Mucosa of gallbladder (tissue), 1 donor: ENCODE data around the gene CELF4. TPM values are rescaled to one million over a fixed set of nuclear protein-coding genes. Genes with fewer than 3 reads are reported as not detected.

Experiments used
- DNase-seq: peaks from one replicate; pipeline ENCODE4 v3.0.0-alpha.2; 2020; ENCODE audit warnings: low spot score
- total RNA-seq: library from RNA; stranded (reverse); gene quantifications from one replicate; pipeline ENCODE4 v1.2.1, GENCODE V29; 2021
- donor health status: DM: no; HTN: no; CAD: no.

Gene CELF4
- total RNA-seq, 1 donor from 2014 or later = 3.8 TPM

DNA sequence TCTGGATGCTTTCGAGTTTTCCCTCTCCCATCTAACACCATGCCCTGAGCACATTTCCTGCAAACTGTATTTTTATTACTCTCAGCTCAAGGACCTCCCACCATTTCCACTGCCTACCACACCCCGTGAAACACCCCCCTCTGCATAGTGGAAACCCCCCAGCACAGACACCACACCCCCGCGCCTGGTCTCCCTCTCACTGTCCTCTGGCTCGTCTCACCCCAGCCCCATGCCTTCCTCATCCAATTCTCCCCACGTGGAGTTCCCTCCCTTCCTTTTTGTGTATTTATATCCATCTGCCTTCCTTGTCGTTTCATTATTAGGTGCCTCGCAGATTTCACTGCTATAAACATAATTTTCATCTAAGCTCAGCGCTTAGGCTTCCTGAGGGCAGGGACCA is 307.5 kb downstream of the CELF4 start:
- no peak for DNase-seq

DNA sequence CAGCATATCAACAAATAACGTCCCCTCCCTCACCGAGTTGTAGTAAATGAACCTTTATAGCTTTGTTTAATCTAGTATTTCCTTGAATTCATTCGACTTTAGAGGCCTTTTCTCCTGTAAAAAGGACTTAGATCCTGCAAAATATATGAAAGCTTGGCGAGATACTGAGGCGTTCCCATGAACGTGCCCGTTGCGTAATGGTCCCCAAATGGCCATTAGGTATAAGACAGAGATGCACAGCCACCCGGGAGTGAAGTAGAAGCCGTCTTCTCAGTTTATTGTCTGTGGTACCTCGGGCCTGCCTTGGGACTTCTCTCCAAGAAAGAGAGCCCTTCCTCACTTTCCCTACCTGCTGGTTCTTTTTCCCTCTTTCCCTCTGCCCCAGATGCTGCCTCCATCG is 310.6 kb downstream of the CELF4 start:
- DNase-seq = no peak

DNA sequence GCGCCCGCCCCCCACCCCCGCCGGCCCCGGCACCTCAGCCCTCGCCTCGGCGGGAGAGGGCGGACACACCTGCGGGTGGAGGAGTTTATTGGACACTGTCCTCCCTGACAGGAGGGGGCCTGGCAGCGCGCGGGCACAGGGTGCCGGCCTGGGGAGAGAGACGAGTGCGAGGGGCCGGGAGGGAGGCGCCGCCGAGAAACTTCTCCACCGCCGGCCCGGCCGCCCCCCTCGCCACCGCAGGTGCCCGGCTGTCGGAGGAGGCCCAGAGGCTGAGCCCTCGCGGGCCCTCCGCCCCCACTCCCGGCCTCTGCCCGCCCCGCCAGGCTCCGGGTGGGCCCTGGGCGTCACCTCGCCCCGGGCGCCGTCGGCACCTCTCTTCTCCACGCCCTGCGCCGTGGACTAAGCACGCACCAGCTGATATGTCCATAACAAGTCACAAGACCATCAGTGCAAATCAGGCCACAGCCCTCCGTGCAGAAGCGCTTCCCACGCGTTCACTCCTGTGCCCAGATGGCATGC is 311.3 kb downstream of the CELF4 start:
- no peak for DNase-seq

DNA sequence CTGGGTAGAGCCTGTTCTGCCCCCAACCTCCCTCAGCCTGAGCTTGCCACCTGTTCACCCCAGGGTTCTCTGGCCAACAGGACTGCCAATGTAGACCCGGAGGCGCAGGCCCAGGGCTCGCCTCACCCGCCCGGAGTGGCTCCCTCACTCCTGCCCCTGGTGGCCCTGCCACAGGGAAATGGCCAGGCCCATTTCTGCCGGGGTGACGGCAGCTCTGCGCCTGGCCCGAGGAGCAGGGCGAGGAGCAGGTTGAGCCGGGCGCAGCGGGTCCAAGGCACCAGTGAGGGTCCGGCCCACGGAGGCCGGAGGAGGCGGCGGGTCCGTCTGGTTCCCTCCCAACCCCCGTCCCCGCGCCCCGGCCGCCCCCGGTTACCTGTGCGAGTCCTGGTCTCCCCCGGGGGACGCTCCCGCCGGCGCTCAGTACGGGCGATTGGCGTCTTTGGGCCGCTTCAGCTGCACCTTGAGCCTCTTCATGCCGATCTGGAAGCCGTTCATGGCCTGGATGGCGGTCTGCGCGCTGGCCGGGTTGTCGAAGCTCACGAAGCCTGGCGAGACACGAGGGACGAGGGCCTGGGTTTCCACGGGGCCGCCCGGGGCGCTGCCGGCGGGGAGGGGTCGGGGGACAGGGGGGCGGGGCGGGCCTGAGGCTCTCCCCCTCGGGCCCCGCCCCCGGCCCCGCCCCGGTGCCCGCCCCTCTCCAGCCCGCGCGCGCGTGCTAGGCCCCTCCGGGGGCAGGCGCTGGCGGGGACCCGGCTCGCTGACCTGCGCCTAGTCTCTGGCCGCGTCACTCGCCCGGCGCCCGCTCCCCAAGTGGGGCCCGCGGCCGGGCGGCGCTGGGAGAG is 312.0 kb downstream of the CELF4 start:
- DNase-seq = no peak

DNA sequence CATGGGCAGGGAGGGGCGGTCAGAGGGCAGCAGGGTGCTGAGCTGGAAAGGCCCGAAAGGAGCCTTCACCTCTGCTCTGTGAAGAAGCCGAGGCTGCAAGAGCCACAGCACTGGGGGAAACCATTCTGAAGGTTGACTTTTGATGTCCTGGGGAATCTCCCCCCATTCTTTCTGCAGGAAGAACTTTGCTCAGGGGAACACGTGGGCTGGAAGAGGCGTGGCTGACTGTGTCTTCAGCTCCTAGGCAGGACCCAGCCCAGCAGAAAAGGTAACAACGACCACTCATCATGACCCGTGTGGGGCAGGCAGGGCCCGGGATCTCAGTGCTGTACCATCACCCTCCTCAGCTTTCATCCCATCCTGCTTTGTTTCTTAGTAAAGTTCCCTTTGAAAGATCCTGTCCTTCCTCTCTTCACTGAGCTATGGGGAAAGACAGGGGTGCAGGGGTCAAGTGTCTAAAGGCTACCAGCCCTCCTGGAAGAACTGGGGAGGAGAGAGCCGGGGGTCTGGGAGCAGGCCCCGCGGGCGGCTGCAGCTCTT is 312.7 kb downstream of the CELF4 start:
- DNase-seq = no peak

DNA sequence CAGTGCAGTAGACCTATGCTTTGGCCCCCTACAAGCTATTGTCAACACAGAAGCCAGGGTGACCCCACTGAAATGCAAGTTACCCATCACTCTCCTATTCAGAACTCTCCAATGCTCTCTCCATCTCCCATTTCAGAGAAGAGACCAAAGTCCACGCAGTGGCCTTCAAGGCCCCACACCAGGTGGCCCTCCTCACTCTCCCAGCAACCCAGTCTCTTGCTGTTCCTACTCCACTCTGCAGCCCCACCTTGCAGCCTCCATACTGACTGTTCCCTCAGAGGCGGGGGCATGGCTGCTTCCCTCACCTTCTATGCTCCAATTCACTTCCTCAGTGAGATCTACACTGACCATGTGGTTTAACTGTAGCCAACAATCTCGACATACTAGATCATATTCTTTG is 313.3 kb downstream of the CELF4 start:
- DNase-seq = no peak

DNA sequence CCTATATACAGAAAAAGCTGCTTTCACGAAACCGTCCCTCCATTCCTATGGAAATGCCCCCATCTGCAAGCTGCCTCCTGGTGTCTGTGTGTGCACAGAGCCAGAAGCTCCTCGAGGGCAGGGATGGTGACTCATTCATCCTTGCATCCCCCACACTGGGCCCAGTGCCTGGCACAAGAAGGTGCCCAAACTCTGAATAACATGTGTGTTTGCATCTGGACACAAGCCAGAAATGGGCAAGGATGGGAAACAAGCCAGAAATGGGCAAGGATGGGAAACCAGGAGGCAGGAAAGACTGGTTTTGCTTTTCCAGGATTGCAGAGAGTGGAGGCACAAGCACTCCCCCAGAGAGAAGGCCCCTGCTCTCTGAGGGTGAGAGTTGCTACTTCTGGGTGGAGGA is 313.9 kb downstream of the CELF4 start:
- DNase-seq = peak; percentile 41

DNA sequence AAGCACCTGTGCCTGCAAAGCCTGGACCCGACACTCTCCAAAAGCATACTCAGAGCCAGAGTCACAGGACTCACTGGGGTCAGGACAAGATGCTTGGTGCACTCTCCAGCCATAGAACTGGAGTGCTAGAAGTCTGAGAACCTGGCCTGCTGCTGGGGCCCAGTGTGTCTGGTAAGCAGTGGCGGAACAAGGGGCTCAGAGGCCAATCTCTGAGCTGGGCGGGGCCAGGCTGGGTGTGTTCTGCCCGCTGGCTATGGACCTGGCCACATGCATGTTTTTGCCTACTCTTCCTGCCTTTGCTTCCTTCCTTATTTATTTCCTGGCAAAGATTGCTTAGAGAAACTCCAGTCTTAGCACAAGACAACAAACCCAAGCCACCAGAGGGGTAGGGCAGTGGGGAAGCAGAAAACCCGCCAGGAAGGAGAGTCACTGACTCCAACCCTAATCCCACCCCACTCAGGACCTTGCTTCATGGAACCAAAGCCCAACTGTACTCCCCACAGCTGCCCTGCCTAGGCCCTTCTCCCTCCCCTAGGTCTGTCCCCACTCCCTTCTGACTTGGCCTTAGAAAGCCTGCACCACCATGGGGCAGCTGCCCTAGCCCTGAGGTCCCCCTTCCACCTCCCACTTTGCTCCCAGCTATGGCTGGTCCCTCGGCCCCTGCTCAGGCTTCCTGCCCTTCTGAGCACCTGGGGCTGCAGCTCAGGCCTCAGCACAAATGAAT is 315.5 kb downstream of the CELF4 start:
- peak; percentile 17 for DNase-seq

DNA sequence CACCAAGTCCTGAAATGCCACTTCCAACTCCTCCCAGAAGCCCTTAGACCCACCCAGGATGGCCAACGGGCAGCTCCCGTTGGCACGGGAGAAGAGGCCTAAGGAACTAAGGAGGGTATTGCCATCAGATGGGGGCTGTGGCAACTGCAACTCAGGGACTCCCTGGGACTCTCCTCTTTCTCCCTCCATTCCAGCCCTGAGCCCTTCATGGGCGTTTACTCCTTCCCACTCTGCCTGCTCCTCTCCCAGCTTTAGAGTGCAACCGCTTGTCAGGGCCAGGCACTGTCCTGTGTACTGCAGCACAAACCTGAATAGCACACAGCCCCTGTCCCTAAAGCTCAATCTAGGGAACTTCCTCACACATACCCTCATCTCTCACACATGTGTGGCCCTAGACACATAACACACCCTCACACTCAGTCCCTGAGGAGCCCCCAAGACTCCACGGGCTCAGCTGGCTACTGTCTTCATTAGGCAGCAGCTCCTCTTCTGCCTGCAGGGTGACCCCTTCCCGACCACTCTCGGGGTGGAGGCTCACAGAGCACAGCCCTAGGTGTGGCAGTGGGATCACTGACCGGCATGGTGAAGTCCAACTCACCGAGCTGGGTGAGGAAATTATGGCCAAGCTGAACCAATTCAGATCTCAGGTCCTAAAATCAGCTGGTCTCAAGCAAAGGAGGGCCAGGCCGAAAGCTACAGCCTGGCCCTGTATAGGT is 316.3 kb downstream of the CELF4 start:
- no peak for DNase-seq

DNA sequence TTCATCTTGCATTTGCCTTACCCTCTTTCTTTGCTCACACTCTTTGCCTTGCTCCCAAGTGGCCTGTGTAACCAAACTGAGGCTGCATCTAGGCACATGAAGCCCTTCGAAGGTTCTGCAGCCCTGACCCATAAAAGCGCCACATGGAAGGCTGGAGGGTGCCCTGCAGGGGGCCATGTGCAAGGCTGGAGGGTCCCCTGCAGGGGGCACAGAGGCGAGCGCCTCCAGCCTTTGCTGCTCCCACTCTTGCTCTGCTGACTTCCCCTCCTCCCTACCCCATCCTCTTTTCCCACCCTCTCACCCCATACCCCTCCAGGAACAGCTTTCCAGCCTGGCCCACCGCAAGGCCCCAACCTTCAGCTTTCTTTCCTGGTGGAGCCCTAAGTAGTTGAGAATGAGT is 317.3 kb downstream of the CELF4 start:
- DNase-seq = no peak

DNA sequence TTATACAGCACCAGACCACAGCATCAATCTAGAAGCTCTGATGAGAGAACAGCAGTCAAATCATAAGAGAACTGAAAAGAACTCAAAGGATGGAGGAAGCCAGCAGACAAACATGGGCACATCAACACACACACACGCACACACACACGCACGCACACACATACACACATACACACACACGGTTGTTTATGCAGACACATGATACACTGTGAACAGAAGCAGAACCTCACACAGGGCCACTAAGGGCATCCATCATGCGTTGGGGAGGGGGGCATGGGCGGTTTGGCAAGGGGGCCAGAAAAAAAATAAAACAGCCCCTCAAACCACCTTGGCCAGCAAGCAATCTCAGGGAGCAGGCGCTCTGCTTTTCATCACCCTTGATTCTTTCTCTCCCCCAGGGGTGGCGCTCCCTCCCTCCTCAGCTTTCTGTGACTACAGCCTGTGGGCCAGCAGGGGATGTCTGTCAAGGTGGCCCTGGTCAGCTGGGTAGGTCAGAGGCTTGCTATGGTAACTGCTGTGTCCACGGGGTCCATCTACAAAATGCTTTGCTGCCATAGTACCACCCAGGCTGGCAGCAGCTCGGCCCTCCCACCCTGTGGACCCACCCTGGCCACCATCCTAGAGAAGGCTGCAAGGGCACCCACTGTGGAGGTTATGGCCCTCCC is 318.0 kb downstream of the CELF4 start:
- no peak for DNase-seq

DNA sequence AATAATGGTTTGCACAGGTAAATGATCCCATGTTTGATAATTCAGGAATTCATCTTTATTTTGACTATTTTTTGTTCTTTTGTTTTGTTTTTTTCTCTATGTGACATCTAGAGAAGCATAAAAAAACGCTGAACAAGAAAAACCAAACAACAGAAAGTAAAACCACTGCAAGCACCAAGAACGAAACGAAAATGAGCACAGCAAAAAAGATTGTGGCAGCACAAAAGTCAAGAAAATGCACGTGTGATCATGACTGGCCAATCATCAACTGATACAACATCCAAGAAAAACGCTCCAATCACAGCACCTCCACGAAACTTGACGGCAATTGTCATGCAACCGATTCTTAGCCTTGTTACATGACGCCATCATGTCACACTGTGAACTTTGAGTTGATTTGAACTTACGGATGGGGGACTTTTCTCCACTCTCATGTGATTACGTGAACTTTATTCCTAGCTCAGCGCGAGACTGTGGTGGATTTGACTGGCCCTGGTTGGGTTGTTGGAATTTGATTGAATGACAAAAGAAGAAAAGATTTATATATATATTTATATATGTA is 318.7 kb downstream of the CELF4 start:
- no peak for DNase-seq

DNA sequence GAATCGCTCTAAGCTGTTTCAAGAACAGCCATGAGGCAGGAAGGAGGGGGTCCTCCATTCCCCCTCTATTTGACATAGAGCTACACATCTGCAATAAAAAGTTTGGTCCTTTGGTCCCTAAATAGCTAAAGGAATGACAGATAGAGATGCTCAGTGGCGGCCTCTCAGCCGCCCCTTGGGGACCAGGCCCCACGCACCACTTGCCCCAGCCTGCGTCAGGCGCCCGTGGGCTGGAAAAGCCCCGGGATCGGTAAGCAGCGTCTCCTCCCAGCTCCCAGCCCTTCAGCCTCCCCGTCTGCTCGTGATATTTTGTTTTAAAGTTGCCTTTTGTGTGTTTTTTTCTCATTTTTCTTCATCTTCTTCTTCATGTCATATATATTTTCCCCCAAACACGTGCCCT is 321.0 kb downstream of the CELF4 start:
- DNase-seq = no peak

DNA sequence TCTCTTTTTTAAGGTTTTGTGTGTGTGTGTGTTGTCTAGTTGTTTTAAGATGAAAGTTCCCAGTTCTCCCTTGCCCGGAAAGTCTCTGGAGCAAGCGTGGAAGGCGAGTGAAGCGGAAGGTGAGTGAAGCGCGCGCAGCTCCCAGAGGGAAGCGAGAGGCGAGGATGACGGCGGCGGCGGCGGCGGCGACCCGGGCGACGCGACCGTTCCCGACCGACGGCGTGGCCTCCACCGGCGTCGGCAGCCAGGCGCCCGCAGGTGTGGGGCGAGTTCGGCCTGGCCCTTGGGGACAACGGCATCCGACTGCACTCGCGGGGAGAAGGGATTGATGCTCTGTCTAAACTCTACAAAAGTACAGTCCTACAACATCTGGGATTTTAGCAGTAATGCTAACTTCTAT is 321.9 kb downstream of the CELF4 start:
- no peak for DNase-seq

DNA sequence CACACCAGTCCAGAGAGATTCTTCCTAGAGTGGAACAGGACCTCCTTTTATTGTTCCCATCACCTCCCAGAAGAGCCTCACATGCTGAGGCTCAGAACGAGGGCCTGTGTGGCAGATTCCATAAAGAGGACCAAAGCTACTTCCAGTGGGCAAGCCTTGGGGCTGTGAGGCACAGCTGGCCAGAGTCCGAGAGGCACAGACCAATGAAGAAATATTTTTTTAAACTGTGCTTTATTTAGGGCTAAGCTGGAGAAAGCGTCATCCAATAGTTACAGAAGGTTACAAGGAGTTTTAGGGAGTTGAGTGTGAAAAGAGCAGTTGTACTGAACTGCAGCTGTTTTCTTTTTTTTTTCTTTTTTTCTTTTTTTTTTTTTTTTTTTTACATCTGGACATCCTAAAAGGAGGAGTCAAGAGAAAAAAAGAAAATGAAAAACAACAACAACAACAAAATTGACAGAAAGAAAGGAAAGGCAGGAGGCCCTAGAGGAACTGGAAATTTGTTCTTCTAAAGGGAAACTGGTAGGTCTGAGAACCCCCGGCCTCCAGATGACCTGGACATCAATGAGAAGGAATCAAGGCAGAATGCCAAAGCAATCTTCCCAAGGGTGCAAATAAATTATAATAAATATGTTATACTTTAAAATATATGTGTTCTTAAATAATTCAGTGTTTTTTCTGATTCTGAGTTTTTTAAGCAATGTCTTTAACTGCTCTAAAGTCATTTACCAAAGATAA is 322.6 kb downstream of the CELF4 start:
- DNase-seq = no peak

DNA sequence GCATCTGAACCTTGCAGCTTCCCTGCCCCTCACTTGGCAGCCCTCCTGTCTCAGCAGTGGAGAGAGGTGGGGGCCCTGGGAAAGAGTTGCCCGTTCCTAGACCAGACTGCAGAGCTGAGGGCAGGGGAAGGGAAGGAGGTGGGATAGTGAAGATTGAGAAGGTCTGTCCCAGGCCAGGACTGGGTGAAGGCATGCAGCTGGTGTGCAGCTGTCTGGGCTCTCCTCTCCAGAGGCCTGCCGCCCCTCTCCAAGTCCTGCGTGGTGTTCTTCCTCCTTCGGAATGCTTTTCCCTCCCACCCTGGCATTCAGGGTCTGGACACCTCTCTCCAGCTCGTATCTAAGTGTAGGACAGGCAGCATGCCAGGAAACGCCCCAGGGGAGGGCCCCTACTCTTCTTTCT is 323.5 kb downstream of the CELF4 start:
- DNase-seq = no peak

DNA sequence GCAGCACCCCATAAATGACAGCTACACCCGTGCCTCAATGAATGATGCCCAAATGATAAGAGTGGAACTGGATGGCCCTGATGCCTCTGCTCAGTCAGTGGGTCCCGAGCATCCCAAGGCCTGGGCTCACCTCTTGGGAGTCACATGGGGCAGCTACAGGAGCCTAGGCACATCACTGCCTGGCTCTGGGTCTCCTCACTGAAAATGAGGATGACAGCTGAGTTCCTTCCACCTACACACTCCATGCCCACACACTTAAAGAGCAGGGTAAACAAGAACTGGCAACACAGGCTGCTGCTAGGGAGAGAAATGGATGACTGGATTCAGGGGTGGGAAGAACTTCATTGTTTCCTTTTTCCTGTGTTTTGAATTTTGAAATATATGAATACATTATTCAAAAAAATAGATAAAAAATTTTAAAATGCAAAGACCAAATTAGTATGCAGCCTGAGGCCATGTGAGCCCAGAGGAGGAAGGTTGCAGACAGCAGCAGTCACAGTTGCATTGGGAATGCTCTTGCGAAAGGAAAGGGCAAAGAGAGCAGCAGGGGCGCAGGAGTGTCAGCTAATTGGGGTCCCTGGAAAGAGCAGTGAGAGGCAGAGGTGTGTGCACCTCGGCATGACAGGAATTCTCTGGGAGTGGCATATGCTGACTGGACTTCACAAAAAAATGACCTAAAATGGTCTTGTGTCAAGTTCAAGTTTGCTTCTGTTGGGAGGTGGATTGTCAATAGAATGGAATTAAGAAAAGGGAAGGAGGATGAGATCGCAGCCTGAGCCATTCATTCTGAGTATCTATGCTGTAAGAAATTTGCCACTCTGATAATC is 327.1 kb downstream of the CELF4 start:
- DNase-seq = no peak

DNA sequence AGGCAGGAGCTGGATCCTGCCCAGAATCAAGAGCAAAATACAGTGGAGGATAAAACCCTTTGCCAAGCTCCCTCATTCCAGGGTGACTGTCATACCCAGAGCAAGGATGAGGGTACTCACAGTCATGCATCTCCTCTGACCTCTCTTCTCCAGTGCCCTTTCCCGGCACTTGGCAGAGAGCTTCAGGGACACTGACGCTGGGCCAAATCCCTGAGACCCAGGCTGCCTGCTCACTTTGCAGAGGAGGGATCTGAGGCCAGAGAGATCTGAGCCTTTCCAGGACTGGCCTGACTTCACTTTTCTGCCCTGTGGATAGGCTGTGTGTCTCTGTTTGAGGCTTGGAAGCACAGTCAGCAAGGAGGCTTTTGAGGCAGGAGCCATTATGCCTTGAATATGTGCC is 330.0 kb downstream of the CELF4 start:
- DNase-seq = no peak

DNA sequence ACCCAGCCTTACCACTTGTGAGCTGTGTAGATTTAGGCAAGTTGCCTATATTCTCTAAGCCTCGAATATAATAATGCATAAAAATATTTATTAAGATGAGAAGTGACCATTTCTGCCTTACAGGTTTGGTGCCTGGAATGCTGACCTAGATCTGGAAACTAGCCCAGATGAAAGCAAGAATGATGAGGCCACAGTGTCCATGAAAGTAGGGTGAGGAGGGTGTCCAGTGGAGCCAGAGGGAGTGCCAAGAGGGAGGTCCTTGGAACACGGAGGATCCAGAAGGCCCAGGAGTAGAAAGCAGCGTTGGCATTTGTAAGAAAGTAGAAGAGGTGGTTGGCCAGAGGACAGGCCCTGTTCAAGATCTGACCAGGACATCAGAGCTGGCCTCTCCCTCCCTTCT is 334.3 kb downstream of the CELF4 start:
- DNase-seq = no peak

DNA sequence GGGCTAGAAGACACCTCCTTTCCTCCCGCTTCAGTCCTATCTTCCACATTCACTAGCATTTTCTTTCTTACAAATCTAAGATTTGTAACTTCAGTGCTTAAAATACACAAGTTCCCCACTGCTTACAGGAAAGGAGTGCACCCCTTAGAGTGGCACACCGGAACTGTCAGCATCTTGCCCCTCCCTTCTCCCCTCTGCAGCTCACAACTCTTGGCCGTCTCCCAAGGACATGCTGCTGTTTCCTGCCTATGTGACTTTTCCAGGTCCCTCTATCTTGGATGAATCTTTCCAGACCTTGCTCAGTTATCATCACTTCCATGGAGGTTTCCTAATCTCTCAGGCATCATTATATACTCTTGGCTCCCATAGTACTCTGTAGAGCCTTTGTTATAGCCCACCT is 334.8 kb downstream of the CELF4 start:
- DNase-seq = no peak
